Lung microvascular endothelial cell (primary cell): Measurements from ENCODE around the gene ZNF44. TPM values are rescaled to one million over a fixed set of nuclear protein-coding genes. Genes with fewer than 3 reads are reported as not detected.
A peak's percentile ranks its signal among the peaks of the same experiment; 100 is the strongest.
"Not testable (repeated sequence)": the region's sequence is repeated elsewhere in the genome, so short reads cannot be mapped to it uniquely, and the experiment has no call there.

Experiments used
- DNase-seq, 2 donors: peaks; one replicate each; pipeline versions ENCODE4 v3.0.0 to v3.0.0-alpha.2; 2010; ENCODE audit warnings: low read depth in 2 of 2
- total RNA-seq: library from RNA; depleted of rRNA; stranded (reverse); fragments of >200 nt; gene quantifications from 2 replicates; pipeline ENCODE4 v1.2.1, GENCODE V29; 2014

ZNF44 gene
- total RNA-seq = 3.3 and 4.6 TPM in 2 replicates

DNA sequence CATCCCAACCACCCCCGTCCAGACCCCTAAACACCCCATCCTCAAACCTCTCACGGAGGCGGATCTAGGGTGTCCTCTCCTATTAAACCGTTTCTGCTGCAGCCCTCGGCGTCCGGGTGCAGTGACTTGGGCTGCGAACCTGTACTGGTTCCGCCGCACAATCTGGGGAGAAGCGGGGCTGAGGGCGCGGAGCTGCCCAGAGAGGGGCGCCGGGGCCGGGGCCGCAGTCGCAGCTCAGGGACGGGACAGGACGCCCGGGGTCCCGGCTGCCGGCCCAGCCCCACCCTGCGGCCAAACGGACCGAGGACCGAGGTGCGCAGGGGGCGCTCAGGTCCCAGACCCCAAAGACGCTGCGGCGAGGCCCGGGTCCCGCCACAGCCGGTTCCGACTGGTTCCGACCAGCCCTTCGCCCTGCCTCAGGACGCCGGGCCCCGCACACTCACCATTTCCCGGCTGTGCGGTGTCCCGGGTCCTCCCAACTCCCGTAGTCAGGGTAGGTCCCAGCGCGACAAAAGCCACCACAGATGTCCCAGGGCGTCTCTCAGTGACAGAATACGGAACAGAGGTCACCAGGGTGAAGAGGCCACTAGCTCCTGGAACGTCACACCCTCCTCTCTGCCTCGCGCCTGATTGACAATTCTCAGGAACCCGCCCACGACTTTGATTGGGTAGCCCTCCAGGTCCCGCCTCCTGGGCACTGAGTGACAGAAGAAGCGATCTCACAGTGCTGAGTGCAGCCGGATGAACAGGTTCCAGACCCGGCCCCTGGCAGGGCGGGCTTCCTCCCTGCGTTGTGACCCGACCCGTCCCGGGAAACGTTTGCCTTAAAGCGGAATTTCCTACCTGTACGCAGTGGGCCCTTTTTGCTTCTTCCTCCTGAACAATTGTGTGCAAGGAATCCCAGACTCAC is at the start of gene ZNF44:
TSS of gene ZNF44 (minus strand) at position 635 of the 910 bp plus-strand sequence. CDS start at position 446, 189 bp downstream.
- peak; percentile 93 to 95 for DNase-seq

DNA sequence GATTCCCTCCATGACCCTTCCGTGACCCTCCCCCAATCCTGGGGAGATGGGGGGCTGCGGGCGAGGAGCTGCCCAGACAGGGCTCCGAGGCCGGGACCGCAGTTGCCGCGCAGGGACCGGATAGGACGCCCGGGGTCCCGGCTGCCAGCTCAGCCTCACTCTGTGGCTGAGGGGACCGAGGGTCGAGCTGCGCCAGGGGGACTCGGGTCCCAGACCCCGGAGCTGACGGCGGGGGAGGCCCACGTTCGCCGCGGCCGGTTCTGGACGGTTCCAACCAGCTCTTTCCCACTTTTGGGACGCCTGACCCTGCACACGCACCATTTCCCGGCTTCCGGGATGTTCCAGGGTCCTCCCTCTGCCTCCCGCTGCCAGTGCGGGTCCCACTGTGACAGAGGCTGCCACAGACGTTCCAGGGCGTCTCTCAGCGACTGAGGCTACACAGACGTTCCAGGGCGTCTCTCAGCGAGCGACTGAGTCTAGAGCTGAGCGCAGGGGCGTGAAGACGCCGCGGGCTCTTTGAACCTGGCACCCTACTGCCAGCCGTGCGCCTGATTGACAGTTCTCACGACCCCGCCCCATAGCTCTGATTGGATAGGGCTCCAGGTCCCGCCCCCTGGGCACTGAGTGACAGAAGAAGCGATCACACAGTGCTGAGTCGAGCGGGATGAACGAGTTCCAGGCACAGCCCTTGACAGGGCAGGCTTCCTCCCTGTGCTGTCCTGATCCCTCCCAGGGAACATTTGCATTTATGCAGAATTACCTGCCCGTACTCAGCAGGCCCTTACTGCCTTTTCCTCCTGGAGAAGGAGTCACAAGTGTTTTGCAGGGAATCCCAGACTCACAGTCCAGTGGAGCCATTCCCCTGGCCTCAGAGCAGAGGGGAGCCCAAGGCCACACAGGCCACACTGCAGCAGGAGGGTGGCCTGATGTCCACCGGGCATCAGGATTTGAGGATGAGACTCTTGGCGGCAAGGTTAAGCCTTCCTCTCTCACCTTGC is 38.8 kb upstream of the ZNF44 start, which contains the start of gene ZNF563:
TSS of gene ZNF563 (minus strand) at position 472 of the 998 bp plus-strand sequence. CDS start at position 321, 151 bp downstream.
- DNase-seq = peak; percentile 87 to 92

DNA sequence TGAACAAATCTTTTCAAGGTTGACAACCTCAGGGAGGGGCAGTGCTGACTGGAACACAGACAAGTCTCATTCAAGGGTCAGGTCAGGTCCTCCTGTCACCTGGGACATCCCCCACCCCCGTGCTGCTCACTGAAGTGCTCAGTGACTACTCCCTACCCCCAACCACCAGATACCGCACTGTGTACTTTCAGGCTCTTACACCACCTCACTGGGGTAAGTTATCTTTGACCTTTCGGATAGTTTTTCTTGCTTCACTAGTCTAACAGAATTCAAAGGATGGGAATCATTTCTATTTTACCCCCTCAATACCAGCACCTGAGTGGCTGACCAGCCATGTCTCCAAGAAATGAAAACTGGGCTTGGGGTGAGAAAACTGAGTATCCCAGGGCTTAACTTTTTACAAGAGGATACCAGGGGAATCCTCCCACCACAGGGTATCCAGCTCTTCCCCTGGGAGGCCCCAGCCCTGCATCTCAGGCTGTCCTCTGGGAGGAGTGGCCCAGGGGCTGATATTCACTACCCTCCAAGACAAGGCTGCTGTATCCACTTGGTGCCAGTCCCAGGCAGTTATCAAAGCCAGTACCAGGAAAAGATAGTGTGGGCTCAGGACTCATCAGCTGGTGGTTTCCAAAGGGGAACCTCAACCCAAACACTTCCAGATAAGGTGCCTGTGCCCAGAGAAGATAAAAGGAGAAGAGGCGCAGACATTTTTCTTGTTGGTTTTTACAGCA is 36.7 kb upstream of the ZNF44 start:
- no peak for DNase-seq

DNA sequence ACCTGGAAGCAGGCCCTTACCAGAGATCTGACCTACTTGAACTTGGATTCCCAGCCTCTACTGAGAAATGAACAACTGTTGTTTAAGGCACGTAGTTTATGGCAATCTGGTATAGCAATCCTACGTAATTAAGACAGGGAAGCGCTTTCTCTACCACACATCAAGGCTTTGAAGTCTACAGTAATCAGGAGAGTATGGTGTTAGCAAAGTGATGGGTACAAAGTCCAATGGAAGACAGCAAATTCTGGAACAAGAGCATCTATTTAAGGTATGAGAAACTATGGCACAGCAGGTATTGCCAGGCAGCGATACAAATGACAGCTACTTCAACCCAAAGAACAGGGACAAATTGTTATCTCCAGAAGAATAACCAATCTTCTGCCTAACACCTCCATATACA is 35.7 kb upstream of the ZNF44 start:
- DNase-seq = no peak

DNA sequence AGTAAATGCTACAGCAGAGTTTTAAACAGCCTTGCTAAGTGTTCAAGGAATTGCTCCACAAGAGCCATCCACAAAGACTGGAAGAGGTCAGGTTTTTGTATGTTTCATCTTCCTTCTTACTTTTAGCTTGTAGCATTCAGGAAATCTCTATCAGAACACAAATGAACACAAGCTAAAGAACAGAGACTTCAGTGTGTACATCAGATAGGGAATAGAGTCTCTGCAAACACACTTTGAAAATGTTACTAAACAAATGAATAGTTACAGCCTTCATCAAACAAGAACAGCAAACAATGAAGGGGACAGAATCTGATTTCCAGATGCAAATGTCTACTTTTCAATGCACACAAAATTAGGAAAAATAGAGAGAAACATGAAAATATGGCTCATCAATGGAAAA is 31.0 kb upstream of the ZNF44 start:
- DNase-seq = no peak

DNA sequence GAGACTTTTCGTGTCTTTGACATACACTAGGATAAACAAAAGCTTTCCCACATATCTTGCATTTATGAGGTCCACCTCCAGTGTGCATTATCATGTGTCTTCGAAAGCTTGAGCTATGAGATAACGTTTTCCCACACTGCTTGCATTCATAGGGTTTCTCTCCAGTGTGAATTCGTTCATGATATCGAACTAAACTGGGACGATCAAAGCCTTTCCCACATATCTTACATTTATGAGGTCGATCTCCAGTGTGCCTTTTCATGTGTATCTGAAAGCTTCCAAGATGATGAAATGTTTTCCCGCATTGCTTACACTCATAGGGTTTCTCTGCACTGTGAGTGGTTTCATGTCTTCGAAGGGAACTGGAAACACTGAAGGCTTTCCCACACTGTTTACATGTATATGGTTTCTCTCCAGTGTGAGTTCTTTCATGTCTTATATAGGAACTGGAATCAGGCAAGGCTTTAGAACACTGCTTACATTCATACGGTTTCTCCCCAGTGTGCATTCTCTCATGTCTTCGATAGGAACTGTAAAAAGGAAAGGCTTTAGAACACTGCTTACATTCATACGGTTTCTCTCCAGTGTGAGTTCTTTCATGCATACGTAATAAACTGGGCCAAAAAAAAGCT is 24.2 kb upstream of the ZNF44 start:
- DNase-seq = no peak

DNA sequence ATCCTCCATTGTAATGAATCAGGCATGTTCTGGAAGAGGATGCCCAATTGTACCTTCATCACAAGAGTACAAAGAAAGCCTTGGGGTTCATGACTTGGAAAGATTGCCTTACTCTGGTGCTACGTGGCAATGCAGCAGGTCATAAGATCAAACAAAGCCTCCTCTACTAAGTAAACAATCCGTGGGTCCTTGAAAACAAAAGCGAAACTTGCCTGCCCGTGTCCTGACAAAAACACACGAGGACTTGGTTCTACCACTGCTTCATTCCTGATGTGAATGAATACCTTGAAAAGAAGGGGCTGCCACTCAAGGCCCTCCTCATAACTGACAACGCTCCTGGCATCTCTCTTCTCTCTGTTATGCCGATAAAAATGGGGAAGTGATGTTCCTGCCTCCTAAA is 19.9 kb upstream of the ZNF44 start:
- peak in 1 of 2 donors; percentile 10 for DNase-seq

DNA sequence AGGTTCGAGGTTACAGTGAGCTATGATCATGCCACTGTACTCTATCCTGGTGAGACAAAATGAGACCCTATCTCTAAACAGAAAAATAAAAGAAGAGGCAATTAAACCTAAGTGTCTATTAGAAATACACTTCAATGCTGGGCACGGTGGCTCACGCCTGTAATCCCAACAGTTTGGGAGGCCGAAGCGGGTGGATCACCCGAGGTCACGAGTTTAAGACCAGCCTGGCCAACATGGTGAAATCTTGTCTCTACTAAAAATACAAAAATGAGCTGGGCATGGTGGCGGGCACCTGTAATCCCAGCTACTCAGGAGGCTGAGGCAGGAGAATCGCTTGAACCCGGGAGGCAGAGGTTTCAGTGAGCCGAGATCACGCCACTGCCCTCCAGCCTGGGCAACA is 14.2 kb upstream of the ZNF44 start:
- not testable (repeated sequence) for DNase-seq

DNA sequence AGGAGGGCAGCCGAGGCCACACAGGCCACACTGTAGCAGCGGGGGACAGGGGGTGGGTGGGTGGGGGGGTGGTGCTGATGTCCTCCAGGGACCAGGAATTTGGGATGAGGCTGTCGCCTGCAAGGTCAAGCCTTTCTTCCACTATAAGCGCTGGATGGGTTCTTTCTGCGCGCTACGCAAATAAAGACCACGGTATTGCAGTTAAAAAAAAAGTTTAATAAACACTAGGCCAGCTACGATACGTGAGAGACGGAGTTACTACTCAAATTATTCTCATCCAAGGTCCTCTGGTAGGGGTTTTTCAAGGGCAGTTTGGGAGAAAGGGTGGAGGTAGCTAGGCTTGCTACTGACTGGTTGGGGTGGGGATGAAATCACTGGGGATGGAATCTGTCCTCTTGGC is 508 bp upstream of the ZNF44 start:
- no peak for DNase-seq

DNA sequence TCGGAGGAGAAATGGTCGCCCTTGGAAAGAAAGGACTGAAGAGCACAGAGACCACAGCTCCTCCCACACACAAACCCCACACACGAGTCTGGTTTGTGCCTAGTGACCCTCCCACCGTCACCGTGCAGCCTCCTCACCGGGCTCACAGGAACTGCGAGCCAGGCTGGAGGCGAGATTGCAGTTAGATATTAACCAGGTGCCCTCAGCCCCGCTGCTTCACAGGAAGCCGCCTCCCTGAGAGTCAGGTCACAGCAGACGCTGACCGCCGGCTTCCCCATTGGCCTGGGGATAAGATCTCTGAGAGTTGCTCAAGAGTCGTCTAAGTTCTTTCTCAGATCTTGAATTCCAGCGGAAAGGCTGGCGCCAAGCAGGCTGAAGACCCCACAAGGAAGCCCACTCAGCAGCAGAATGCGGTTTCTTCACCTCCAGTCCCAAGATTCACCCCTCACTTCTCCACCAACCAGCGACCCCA is 870 bp downstream of the ZNF44 start:
- DNase-seq = peak; percentile 49 to 58

DNA sequence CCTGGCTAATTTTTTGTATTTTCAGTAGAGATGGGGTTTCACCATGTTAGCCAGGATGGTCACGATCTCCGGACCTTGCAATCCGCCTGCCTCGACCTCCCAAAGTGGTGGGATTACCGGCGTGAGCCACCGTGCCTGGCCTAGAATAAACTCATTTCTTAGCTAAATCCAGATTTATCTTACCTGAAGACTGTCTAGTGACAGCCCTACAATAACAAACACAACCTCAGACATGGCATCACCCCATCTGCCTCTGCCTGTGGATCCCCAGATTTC is 5.0 kb downstream of the ZNF44 start:
- no peak for DNase-seq

DNA sequence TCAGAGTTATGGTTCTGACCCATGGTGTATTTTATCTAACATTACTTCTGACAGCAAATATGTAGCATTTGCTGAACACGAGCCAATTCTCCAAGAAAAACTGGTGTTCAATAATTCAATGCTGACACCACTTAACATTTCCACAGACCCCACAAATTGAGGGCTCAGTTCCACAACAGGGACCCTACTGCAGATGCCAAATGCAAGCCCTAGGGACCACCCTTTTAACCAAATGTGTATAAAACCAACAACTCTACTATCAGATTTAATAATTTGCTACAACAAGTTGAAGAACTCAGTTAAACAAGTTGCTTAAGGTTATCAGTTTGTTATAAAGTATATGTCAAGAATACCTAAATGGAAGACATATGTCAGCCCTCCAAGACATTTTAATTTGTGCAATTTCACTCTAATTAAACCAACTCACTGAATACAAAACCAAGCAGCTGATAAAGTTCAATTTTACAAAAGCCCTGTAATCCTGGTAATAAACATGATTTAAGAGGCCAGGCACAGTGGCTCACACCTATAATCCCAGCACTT is 6.7 kb downstream of the ZNF44 start:
- no peak for DNase-seq

DNA sequence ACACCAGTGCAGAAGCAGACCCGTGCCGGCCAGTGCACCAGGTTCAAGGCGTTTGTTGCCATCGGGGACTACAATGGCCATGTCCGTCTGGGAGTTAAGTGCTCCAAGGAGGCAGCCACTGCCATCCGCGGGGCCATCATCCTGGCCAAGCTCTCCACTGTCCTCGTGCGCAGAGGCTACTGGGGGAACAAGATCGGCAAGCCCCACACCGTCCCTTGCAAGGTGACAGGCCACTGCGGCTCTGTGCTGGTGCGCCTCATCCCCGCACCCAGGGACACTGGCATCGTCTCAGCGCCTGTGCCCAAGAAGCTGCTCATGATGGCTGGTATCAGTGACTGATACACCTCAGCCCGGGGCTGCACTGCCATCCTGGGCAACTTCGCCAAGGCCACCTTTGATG is 10.1 kb downstream of the ZNF44 start:
- no peak for DNase-seq

DNA sequence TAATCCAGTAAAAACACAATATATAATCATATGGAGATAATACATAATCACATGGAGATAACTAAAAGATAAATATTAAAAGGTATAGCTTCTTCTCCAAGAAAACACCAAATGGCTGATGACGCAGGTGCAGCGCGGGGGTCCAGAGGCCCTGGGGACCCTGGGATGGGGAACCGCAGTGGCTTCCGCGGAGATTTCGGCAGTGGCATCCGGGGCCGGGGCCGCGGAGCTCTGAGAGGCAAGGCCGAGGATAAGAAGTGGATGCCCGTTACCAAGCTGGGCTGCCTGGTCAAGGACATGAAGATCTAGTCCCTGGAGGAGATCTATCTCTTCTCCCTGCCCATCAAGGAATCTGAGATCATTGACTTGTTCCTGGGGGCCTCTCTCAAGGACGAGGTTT is 10.5 kb downstream of the ZNF44 start:
- no peak for DNase-seq

DNA sequence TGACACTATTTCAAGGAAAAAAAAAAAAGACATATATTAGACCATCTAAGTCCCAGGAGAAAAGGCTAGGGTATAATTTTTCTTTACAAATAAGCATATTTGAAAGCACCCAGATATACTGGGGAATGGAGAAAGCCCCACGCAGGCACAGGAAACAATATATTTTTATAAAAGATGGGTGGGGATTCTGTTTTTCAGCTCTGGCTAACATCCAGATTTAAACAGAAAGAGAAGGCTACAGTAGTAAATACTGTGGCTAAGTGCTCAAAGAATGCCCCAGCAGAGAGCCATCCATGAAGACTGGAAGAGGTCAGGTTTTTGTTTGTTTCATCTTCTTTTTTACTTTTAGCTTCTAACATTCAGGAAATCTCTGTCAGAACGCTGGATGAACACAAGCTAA is 16.0 kb downstream of the ZNF44 start:
- DNase-seq = peak in 1 of 2 donors; percentile 31

DNA sequence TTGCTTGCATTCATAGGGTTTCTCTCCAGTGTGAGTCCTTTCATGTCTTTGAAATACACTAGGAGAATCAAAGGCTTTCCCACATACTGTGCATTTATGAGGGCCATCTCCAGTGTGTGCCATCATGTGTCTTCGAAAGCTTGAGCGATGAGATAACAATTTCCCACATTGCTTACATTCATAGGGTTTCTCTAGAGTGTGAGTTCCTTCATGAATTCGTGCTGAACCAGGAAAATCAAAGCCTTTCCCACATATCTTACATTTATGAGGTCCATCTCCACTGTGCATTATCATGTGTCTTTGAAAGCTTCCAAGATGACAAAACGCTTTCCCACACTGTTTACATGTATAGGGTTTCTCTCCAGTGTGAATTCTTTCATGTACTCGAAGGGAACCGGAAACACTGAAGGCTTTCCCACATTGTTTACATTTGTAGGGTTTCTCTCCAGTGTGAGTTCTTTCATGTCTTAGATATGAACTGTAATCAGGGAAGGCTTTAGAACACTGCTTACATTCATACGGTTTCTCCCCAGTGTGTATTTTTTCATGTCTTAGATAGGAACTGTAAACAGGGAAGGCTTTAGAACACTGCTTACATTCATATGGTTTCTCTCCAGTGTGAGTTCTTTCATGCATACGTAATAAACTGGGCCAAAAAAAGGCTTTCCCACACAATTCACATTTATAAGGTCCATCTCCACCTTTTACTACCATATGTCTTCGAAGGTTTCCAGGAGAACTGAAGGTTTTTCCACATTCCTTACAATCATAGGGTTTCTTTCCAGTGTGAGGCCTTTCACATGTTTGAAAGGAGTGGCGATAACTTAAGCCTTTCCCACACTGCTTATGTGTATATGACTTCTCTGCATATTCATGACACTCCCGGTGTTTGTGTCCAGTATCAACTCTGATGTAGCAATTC is 21.4 kb downstream of the ZNF44 start:
- no peak for DNase-seq

DNA sequence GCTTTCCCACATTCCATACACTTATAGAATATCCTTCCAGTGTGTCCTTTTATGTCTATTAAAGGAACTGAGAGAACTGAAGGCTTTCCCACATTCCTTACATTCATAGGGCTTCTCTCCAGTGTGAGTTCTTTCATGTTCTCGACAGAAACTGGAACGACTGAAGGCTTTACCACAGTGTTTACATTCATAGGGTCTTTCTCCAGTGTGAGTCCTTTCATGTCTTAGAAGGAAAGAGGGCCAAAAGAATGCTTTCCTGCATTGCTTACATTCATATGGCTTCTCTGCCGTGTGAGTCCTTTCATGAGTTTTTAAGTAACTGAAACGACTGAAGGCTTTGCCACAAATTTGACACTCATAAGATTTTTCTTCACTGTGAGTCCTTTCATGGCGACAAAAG is 22.3 kb downstream of the ZNF44 start:
- no peak for DNase-seq

DNA sequence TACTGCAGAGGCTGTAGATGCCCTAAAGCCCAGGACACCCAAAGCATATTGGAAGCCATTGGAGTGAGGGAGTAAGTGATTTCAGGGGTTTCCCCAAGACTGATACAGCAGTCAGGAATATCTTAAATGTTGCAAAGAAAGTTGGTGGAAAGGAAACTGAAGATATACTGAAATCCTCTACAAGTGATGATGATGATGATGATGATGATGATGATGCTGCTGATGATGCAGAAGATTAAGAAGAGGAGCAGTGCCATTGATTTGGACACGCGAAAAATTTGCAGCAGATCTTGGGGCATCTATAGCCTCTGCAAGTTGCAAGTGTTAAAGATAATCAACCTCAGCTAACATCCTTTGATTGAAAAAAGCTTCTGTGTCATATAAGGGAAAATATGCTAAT is 23.8 kb downstream of the ZNF44 start:
- no peak for DNase-seq

DNA sequence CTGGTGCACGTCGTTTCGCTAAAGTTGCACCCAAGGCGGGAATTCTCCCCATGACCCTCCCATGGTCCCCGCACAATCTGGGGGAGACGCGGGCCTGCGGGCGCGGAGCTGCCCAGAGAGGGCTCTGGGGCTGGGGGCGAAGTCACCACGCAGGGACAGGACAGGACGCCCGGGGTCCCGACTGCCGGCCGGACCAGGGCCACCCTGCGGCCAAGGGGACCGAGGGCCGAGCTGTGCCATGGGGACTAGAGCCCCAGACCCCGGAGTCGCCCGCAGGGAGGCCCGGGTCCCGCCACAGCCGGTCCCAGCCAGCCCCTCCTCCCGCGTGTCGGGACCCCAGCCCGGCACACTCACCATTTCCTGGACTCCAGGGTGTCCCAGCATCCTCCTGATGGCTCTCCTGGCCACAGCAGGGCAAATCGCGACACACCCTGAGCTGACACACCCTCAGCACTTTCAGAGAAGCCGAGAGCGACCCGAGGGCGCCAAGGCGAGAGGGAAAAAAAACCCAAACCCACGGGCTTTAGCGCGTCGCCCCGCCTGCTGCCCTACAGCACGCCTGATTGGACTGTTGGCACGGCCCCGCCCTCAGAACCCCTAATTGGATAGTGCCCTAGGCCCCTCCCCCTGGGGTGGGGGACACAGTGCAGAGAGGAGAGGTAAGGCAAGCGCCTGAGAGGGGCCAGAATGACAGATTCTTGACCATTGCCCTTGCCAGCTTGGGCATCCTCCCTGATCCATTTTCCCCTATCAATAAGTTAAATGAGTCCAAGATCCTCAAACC is 28.6 kb downstream of the ZNF44 start:
- DNase-seq = no peak
